SHP77 treated with DMSO at 0.1 percent for 48 hours (cell line): ENCODE results near the gene SPINK2.
A peak's percentile ranks its signal among the peaks of the same experiment; 100 is the strongest.

Source experiments
- DNase-seq: peaks from one replicate; lab custom pipeline; 2025; lab: John Stamatoyannopoulos, UW

SPINK2 gene

GRCh38 chr4:56799824-56800756 lies 21.4 kb downstream of the SPINK2 start:
- peak; percentile 76 for DNase-seq

- no peak for DNase-seq
Measured at GRCh38 chr4:56799161-56799759, 22.2 kb downstream of the SPINK2 start.

DNA sequence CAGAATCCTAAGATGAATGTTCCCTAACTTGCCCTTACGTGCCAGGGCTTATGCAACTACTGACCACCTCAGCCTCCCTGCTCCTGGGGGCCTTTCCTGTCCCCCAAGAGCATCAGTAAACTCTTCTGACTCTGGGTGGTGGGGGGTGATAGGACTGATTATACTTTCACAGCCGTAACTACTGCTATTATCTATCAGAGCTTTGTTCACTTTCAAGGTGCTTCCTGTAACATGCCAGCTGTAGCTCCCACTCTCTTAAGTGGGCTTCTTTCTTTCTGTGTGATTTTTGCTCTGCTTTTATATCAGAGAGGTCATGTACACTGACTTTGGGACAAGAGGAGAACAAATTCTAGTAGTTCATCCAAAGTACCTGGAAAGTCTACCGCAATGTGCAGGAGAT lies 25.3 kb downstream of the SPINK2 start:
- no peak for DNase-seq

- no peak for DNase-seq
Measured at GRCh38 chr4:56791316-56791715, 30.2 kb downstream of the SPINK2 start.

- DNase-seq = no peak
Measured at GRCh38 chr4:56790691-56791091, 30.8 kb downstream of the SPINK2 start.

DNA sequence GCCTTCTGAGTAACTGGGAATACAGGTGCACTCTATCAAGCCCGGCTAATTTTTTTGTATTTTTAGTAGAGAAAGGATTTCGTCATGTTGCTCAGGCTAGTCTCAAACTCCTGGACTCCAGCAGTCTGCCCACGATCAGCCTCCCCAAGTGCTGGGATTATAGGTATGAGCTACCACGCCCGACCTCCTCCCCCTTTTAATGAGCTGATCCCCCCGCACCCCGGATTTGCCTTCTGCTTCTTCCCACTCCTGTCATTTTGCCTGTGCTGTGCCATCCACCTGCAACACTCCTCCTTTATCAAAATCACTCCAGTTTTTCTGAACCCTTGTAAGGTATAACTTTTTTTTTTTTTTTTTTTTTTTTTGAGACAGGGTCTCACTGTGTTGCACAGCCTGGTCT lies 33.4 kb downstream of the SPINK2 start:
- DNase-seq = no peak

- no peak for DNase-seq
Measured at GRCh38 chr4:56787380-56787779, 34.1 kb downstream of the SPINK2 start.

GRCh38 chr4:56786955-56787354 lies 34.5 kb downstream of the SPINK2 start:
- DNase-seq = no peak

GRCh38 chr4:56783986-56784385 lies 37.5 kb downstream of the SPINK2 start:
- DNase-seq = no peak

DNA sequence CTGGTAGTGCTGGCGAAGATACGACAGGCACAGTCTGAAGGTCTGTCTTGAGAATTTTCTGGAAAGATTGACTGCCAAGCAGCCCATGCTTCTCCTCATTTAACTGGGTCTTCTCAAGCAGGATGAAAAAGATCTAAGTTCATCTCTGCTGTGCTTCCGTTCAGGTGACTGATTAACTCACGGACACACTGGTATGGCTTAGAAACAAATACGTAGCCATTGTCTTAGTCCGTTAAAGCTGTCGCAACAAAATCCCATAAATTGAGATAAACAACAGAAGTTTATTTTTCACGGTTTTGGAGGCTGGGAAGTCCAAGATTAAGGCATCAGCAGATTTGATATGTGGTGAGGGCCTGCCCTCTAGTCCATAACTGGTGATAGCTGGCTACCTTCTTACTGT lies 39.5 kb downstream of the SPINK2 start:
- no peak for DNase-seq

GRCh38 chr4:56773346-56773745 lies 48.2 kb downstream of the SPINK2 start:
- no peak for DNase-seq

- DNase-seq = no peak
Measured at GRCh38 chr4:56772134-56772533, 49.4 kb downstream of the SPINK2 start.

GRCh38 chr4:56768763-56769162 lies 52.7 kb downstream of the SPINK2 start:
- DNase-seq = no peak

GRCh38 chr4:56768316-56768715 lies 53.2 kb downstream of the SPINK2 start:
- DNase-seq = no peak

GRCh38 chr4:56767567-56767966 lies 53.9 kb downstream of the SPINK2 start:
- no peak for DNase-seq

DNA sequence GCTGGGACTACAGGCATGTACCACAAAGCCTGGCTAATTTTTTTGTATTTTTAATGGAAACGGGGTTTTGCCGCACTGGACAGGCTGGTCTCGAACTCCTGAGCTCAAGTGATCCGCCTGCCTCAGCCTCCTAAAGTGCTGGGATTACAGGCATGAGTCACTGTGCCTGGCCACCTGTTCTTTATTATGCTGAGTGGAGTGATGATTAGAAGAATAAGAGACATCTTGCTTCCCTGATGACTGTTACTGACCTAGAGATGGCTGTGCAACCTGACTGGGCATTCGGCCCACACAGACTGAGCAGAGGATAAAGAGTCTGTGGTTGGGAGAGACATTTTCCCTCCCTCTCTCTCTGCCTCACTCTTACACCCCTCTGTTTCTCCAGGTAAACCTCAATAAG lies 56.7 kb downstream of the SPINK2 start:
- DNase-seq = no peak

DNA sequence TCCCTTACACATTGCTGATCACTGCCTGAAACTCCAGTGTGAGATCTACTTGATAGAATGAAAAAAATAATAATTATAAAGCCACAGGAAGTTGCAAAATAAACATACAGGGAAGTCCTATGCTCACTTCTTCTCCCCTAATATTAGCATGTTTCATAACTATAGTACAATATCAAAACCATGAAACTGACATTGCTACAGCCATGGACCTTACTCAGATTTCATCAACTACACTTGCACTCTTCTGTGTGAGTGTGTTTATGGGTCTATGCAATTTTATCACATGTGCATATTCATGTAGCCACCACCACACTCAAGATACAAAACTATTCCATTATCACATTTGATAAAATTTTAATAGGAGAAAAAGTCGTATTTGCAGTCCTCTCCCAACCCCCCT lies 57.3 kb downstream of the SPINK2 start:
- DNase-seq = no peak

GRCh38 chr4:56762484-56763250 lies 58.8 kb downstream of the SPINK2 start:
- no peak for DNase-seq

DNA sequence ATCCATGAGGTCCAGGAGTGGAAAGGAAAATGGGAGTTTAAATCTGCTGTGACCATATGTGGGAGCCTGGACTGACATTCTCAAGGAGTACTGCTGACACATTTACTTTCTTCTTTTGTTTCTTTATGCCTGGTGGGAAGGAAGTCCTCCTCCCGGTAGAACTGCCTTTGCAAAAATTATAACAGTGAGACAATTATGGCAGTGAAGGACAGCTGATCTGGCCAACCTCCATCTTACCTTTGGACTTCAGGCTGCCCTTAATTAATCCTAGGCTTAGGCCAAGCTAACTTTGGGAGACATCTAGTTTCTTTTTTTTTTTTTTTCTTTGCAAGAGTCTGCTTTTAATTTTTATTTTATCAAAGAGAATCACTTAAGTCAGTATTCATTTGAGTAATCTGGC lies 61.3 kb downstream of the SPINK2 start:
- DNase-seq = no peak
